ENCODE data around the gene LRRFIP2. TPM values are rescaled to one million over a fixed set of nuclear protein-coding genes. Genes with fewer than 3 reads are reported as not detected.

Gene LRRFIP2
- total RNA-seq, 1 experiment from 2014 or later: 32.3 TPM

DNA sequence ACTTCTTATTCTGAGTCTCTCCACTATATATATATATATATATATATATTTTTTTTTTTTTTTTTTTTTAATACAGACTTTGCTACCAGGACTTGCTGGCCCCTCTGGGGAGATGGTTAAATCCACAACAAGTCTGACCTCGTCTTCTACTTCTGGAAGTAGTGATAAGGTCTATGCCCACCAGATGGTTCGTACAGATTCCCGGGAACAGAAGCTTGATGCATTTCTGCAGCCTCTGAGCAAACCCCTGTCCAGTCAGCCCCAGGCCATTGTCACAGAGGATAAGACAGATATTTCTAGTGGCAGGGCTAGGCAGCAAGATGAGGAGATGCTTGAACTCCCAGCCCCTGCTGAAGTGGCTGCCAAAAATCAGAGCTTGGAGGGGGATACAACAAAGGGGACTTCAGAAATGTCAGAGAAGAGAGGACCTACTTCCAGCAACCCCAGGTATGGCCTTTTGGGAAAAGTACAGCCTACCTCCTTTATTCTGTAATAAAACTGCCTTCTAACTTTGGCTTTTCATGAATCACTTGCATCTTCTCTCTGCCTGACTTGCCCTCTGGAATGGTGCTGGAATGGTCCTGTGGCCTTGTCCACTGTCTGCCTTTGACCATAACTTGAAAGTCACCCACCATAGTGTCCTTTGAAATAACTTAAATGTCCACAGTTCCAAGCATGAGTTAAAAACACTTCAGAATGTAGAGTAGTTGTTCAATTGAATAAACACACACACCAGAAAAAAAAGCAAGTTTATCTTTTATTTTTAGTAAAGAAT, 148.6 kb downstream of the LRRFIP2 start:
- no peak for DNase-seq (ENCODE audit: low spot score)

DNA sequence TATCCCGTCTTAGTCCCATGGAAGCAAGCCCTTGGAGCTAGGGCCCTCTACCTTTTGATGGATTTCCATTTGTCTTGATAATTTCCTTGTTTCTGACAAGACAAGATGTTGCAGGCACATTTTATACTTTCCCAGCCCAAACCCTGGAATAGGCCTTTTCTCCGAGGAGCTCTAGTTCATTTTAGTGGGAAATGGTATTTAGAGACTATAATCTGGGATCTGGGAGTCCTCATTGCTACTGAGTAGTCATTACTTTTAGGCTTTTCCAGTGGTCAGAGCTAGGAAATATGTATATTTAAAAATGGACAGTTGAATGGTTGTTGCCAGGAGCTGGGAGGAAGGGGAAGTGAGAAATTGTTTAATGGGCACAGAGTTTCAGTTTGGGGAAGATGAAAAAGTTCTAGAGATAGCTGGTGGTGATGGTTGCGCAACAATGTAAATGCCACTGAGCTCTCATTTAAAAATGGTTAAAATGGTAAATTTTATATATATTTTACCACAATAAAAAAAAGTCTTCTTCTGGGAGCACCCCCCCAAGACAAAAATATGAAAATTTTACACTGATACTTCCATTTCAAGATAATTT, 149.5 kb downstream of the LRRFIP2 start:
- DNase-seq (ENCODE audit: low spot score): no peak

DNA sequence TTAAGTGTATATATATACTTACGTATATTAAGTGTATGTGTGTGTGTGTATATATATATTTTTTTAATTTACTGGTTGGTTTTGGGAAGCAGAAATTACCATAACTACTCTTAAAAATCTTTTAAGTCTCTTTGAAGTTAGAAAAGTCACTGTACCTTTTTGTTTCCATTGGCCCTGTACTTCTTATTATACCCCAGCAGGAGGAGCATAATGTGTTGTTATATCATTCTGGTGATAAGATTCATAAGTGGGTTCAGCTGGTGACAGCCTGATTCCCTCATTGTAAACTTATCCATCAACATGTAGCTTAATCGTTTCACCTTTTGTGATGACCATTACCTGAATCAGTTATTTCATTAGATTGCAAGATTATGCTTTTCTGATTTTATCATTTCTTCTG, 150.3 kb downstream of the LRRFIP2 start:
- peak; percentile 2 for DNase-seq (ENCODE audit: low spot score)

DNA sequence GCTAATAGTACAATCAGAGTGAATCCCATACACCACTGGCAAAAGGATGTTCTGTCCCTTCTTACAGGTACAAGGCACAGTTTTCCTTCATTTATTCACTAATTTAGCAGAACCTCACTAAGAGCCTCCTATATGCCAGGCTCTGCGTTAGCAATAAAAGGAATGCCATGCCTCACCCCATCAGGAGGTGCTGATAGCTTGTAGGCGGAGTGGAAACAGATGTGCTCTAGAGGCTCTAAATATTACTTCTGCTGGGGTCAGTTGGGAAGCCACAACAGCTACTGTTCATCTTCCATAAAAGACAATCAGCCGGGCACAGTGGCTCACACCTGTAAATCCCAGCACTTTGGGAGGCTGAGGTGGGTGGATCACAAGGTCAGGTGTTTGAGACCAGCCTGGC, 156.7 kb downstream of the LRRFIP2 start:
- no peak for DNase-seq (ENCODE audit: low spot score)

- DNase-seq (ENCODE audit: low spot score): no peak
These were observed 157.5 kb downstream of the LRRFIP2 start for GRCh38 chr3:37016903-37017302.

GRCh38 chr3:37015642-37016041, 158.7 kb downstream of the LRRFIP2 start:
- no peak for DNase-seq (ENCODE audit: low spot score)

DNA sequence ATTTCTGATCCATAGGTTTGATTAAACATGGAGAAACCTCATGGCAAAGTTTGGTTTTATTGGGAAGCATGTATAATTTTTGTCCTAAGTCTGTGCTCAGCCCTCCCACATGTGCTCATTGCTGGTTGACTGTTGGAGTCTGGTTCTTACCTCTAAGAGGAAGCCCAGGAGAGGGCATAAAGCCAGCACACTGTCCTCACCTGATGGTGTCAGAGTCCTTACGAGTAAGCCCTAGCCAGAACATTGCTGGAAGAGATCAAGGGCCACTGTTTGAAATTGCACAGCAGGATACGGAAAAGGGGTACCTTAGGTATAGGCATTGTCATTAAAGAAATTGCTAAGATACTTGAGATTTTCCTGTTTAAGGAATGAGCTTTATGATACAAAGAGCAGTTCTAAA, 159.8 kb downstream of the LRRFIP2 start:
- DNase-seq (ENCODE audit: low spot score): no peak

Small RNA genes lying within 50 kb of the gene (small RNA-seq; reads per million reads assigned to genes)
- gene RF00019 (not detected), gene RNU6-1301P (not detected)

Other genes starting within 250 kb of the LRRFIP2 start
- 0.13 and 6.4 TPM in 2 replicates for gene TRANK1, start 229.5 kb downstream of the LRRFIP2 start, total RNA-seq (2014; rRNA removed; shearing (Covaris generic))
- gene EPM2AIP1, start 181.5 kb downstream of the LRRFIP2 start, total RNA-seq (2014; rRNA removed; shearing (Covaris generic)): 1.6 and 3.1 TPM in 2 replicates
- gene MLH1, start 181.1 kb downstream of the LRRFIP2 start, total RNA-seq (2014; rRNA removed; shearing (Covaris generic)): 28.2 and 34.4 TPM in 2 replicates
- 21.5 and 40.4 TPM in 2 replicates for gene GOLGA4, start 68.7 kb upstream of the LRRFIP2 start, total RNA-seq (2014; rRNA removed; shearing (Covaris generic))